Loucy (cell line): Measurements from ENCODE around the gene CHAC2.

Experiments
- EZH2phosphoT487 ChIP-seq: fragments of 200-600 bp; IDR thresholded peaks from 2 replicates; pipeline ENCODE4 v1.6.1; 2018; ENCODE audit warnings: antibody characterized with exemption, mild to moderate bottlenecking, moderate library complexity, borderline replicate concordance
- TF ChIP-seq, protein P1 (sequence below): fragments of 200-600 bp; sonication (generic); conservative IDR thresholded peaks from 2 replicates; pipeline ENCODE4 v1.5.1; 2014; ENCODE audit warnings: mild to moderate bottlenecking, antibody characterized with exemption, low read length

DNA sequence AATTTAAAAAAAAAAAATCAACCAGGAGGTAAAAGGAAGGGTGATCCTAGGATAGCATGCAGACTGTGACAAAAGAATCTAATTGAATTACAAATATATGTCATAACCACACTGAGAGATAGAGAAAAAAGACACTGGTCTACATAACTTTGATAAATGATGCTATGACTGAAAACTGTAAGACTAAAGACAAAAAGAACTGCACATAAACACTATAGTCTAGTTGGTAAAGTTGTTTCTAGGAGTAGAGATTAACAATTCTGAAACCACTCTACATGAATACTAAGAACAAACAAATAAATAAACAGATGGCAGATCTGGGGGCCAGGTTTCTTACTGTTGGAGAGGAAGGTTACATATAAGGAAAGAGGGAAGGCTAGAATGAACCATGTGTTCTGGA is 14.6 kb upstream of the CHAC2 start:
- TF ChIP-seq, protein P1, sequence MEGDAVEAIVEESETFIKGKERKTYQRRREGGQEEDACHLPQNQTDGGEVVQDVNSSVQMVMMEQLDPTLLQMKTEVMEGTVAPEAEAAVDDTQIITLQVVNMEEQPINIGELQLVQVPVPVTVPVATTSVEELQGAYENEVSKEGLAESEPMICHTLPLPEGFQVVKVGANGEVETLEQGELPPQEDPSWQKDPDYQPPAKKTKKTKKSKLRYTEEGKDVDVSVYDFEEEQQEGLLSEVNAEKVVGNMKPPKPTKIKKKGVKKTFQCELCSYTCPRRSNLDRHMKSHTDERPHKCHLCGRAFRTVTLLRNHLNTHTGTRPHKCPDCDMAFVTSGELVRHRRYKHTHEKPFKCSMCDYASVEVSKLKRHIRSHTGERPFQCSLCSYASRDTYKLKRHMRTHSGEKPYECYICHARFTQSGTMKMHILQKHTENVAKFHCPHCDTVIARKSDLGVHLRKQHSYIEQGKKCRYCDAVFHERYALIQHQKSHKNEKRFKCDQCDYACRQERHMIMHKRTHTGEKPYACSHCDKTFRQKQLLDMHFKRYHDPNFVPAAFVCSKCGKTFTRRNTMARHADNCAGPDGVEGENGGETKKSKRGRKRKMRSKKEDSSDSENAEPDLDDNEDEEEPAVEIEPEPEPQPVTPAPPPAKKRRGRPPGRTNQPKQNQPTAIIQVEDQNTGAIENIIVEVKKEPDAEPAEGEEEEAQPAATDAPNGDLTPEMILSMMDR: no peak
- no peak for TF ChIP-seq EZH2phosphoT487
